Activated T-cell treated with anti-CD3 and anti-CD28 coated beads for 24 hours (primary cell): ENCODE measurements around the gene HIP1.
"Not testable (repeated sequence)": the region's sequence is repeated elsewhere in the genome, so short reads cannot be mapped to it uniquely, and the experiment has no call there.

Source experiments
- DNase-seq: peaks from one replicate; pipeline ENCODE4 v3.0.0-alpha.2; 2020; ENCODE audit warnings: low read depth

Gene HIP1

GRCh38 chr7:75738604-75738974 is at the start of gene HIP1:
HIP1 (minus strand) TSS chr7:75738941; CDS start chr7:75738920, 21 bp downstream.
- DNase-seq, result no peak

GRCh38 chr7:75788154-75788847 is 49.6 kb upstream of the HIP1 start:
- DNase-seq, result not testable (repeated sequence)

- not testable (repeated sequence) for DNase-seq
Measured at GRCh38 chr7:75783058-75783457, 44.3 kb upstream of the HIP1 start.

GRCh38 chr7:75780647-75781273 is 42.0 kb upstream of the HIP1 start:
- not testable (repeated sequence) for DNase-seq

GRCh38 chr7:75779516-75779915 is 40.8 kb upstream of the HIP1 start:
- DNase-seq, result not testable (repeated sequence)

GRCh38 chr7:75779035-75779434 is 40.3 kb upstream of the HIP1 start:
- not testable (repeated sequence) for DNase-seq

GRCh38 chr7:75776295-75776971 is 37.7 kb upstream of the HIP1 start:
- DNase-seq, result peak; percentile 59

GRCh38 chr7:75773958-75774357 is 35.2 kb upstream of the HIP1 start:
- not testable (repeated sequence) for DNase-seq

- no peak for DNase-seq
Measured at GRCh38 chr7:75772081-75773077, 33.6 kb upstream of the HIP1 start, which contains the start of gene CCL26. CCL26 (minus strand) TSS chr7:75772211; CDS start chr7:75772176, 35 bp downstream.

GRCh38 chr7:75771224-75771623 is 32.5 kb upstream of the HIP1 start:
- no peak for DNase-seq

- no peak for DNase-seq
Measured at GRCh38 chr7:75762350-75762917, 23.7 kb upstream of the HIP1 start.

GRCh38 chr7:75761801-75762200 is 23.1 kb upstream of the HIP1 start:
- not testable (repeated sequence) for DNase-seq

GRCh38 chr7:75758491-75758890 is 19.8 kb upstream of the HIP1 start:
- no peak for DNase-seq

GRCh38 chr7:75757860-75758259 is 19.1 kb upstream of the HIP1 start:
- DNase-seq, result no peak

GRCh38 chr7:75756991-75757676 is 18.4 kb upstream of the HIP1 start:
- DNase-seq, result no peak

GRCh38 chr7:75756206-75756990 is 17.7 kb upstream of the HIP1 start:
- no peak for DNase-seq

GRCh38 chr7:75743455-75743859 is 4.7 kb upstream of the HIP1 start:
- DNase-seq, result no peak

GRCh38 chr7:75740846-75741497 is 2.2 kb upstream of the HIP1 start:
- no peak for DNase-seq
